HFF-Myc (cell line): ENCODE results near the gene NHS.

Source experiments
- DNase-seq: peaks from one replicate; pipeline ENCODE4 v3.0.0-alpha.2; 2011; ENCODE audit warnings: low read depth; ENCODE audit errors: extremely low read depth
- H3K4me3 ChIP-seq: replicated peaks from 2 replicates; pipeline ENCODE4 v1.5.1; 2011; ENCODE audit warnings: low read depth, mild to moderate bottlenecking, control low read depth, low read length
- CTCF ChIP-seq: IDR thresholded peaks from 2 replicates; pipeline ENCODE4 v1.5.1; 2012; ENCODE audit warnings: mild to moderate bottlenecking, low read depth, low read length, control low read depth; ENCODE audit errors: missing control alignments

The NHS gene

GRCh38 chrX:17623750-17624149 lies 248.8 kb downstream of the NHS start:
- TF ChIP-seq CTCF, result no peak
- DNase-seq, result no peak

GRCh38 chrX:17627026-17627425 lies 252.0 kb downstream of the NHS start:
- no peak for DNase-seq
- TF ChIP-seq CTCF, result no peak
- H3K4me3 ChIP-seq, result no peak overlapping the region

More at GRCh38 chrX:17623750-17624149, 248.8 kb downstream of the NHS start:
- H3K4me3 ChIP-seq, result no peak overlapping the region

- no peak for TF ChIP-seq CTCF
- DNase-seq, result no peak
Measured at GRCh38 chrX:17628976-17629375, 254.0 kb downstream of the NHS start.

GRCh38 chrX:17629519-17629918 lies 254.5 kb downstream of the NHS start:
- H3K4me3 ChIP-seq, result no peak overlapping the region
- no peak for TF ChIP-seq CTCF
- no peak for DNase-seq

More at GRCh38 chrX:17628976-17629375, 254.0 kb downstream of the NHS start:
- no peak overlapping the region for H3K4me3 ChIP-seq

- TF ChIP-seq CTCF, result no peak
- no peak for DNase-seq
- H3K4me3 ChIP-seq, result no peak overlapping the region
Measured at GRCh38 chrX:17631647-17632046, 256.6 kb downstream of the NHS start.

- no peak for DNase-seq
- no peak for TF ChIP-seq CTCF
Measured at GRCh38 chrX:17632942-17633341, 257.9 kb downstream of the NHS start.

GRCh38 chrX:17633546-17633945 lies 258.5 kb downstream of the NHS start:
- no peak for DNase-seq
- no peak overlapping the region for H3K4me3 ChIP-seq
- no peak for TF ChIP-seq CTCF

More at GRCh38 chrX:17632942-17633341, 257.9 kb downstream of the NHS start:
- no peak overlapping the region for H3K4me3 ChIP-seq
